Motor neuron (in vitro differentiated cells): ENCODE measurements around the gene SMAD3. TPM values are rescaled to one million over a fixed set of nuclear protein-coding genes. Genes with fewer than 3 reads are reported as not detected.

Source experiments
- ATAC-seq, 8 experiments: fragments of 200-7000 bp; cut with Tn5 transposase; replicated peaks in 6 of 8; 2 replicates each; pipeline ENCODE4 v1.8.0; 2021; ENCODE audit warnings: mild to moderate bottlenecking in 8 of 8, moderate library complexity in 8 of 8
- H3K27ac ChIP-seq, 2 donors: fragments of 250-450 bp; sonication (Bioruptor Pico); 2 replicates each; pipeline ENCODE4 v1.9.0; 2021; ENCODE audit warnings: antibody characterized with exemption in 2 of 2, mild to moderate bottlenecking in 2 of 2, moderate library complexity in 1 of 2
- H3K4me1 ChIP-seq, 2 donors: fragments of 250-450 bp; sonication (Bioruptor Pico); replicated peaks in 1 of 2; 2 replicates each; pipeline ENCODE4 v1.6.1; 2021; ENCODE audit warnings: antibody characterized with exemption in 2 of 2, mild to moderate bottlenecking in 2 of 2, moderate library complexity in 1 of 2
- H3K4me3 ChIP-seq, 5 donors: fragments of 250-450 bp; sonication (Bioruptor Pico); 2 replicates each; pipeline ENCODE4 v1.9.0; 2021; ENCODE audit warnings: antibody characterized with exemption in 5 of 5, mild to moderate bottlenecking in 5 of 5, moderate library complexity in 4 of 5
- WGBS, 10 experiments: fragments of 450-650 bp; shearing (Covaris generic); methylation state at CpG; one replicate each; pipeline ENCODE4 v1.0.0; 2022; 5-methylcytosine and 5-hydroxymethylcytosine counted together
- in situ Hi-C, 9 experiments: fragments of 400-800 bp; cut with MboI; loops; one replicate each; pipeline ENCODE4 v1.15.0; 2021; ENCODE audit warnings: low sequenced_read_pairs in 9 of 9, low pct_unique_long_range_greater_than_20kb in 2 of 9; ENCODE audit not compliant: unreplicated experiment in 9 of 9
- total RNA-seq, 8 experiments: library from RNA; unstranded; fragments of 300-600 nt; gene quantifications; 2 replicates each; pipeline versions ENCODE4 v1.2.3 to v1.2.4, GENCODE V29; 2022

Gene SMAD3
- total RNA-seq, 8 experiments from 2014 or later = 4.4 to 57.9 (median 13.9) TPM

DNA sequence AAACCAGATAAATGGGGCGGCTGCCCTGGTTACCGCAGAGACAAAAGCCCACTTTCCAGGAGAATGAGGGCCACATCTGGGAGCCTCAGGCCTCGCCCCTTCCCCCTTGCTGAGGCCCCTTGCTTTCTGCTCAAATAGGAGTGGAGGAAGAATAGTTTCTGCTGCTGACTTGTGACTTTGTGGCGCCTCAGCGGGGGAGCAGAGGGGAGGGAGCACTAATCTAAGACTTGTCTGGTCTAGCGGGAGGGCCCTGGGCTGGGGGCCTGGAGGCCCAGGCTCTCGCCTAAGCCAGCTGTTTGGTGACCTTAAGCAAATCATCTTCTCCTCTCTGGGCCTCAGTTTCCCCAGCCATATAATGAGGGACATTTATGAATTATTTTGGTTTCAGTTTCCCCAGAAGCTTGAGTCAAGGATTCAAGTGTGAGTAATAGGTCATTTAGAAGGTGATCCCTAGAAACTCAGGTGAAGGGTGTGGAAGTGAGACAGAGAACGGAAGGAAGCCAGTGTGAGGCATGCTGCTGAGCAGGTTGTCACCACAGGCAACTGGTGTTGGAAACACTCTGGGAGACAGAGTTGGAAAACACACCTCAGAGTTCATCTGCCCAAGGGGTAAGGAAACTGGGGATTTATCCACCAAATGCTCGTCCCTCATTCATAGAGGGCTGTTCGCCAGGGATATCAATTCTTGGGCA lies 25.9 kb upstream of the SMAD3 start:
- ATAC-seq = peak in 5 of 8 experiments; percentile 72 to 85 (median 78)
- Histone ChIP-seq H3K4me3 (no peak overlapping the region), H3K4me1 (peaks cover 34 to 38% of the 10 kb centered on the region in 2 donors), H3K27ac (peak overlapping the region in 1 of 2 donors; percentile 61)
- in situ Hi-C loops = no loop called here
- 0 to 100% (median 51%) methylated on average over 1 to 9 of the region's 10 CpGs; no CpG with 5 or more reads in 1 of the 10 experiments for WGBS, 10 experiments

DNA sequence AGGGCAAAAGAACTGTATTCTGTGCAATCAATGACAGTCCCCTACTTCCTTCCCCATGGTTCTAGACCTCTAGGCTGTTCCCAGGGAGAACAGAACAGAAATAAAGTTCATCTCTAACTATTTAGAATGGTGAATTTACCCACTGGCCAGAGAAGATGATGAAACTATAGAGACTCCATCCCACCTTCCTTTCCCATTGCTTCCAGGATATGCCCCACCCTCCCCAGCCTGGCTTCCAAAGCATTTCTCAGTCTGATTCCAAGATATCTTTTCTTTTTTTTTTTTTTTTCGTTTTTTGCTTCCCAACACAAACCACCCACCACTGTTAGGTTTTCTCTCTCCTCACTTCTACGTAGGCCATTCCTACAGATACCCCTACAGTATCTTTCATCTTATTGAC lies 25.1 kb upstream of the SMAD3 start:
- no peak overlapping the region for H3K27ac ChIP-seq
- H3K4me1 ChIP-seq = peaks cover 34 to 38% of the 10 kb centered on the region in 2 donors
- no peak for ATAC-seq
- 53 to 100% (median 66%) methylated on average over 1 to 2 of the region's 2 CpGs; no CpG with 5 or more reads in 2 of the 10 experiments for WGBS, 10 experiments
- no peak overlapping the region for H3K4me3 ChIP-seq
- in situ Hi-C loops = no loop called here

DNA sequence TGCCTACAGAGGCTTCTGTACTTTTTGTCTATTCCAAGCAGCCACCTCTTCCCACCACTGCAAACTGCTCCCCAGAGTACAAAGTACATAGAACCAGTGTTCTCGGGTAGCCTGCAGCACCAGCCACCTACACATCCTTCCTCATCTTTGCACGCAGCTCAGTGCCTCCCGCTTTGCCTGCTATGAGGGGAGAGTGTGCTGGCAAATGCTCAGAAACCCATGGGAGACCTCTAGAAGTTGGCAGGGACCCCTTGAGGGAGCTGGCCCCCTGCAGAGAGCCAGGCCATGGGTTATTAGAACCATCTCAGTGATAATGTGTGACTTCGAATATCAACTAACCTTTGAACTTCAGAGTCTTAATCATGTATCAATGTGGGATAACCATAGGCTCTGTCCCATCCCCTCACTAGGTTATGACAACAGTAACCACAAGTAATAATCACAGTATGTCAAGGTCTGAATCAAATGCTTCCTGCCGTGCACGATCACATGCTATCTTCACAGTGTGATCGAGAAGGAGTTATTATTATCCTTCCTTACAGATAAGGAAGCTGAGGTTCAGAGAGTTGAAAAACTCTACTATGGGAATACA lies 22.8 kb upstream of the SMAD3 start:
- ATAC-seq = no peak
- no peak overlapping the region for H3K27ac ChIP-seq
- H3K4me3 ChIP-seq = no peak overlapping the region
- peaks cover 27 to 31% of the 10 kb centered on the region in 2 donors for H3K4me1 ChIP-seq
- WGBS, 10 experiments = 40 to 100% (median 84%) methylated on average over 1 to 7 of the region's 7 CpGs; no CpG with 5 or more reads in 2 of the 10 experiments
- in situ Hi-C loops = no loop called here

- in situ Hi-C loops = no loop called here
- Histone ChIP-seq H3K4me1 (peaks cover 11 to 23% of the 10 kb centered on the region in 2 donors), H3K4me3 (no peak overlapping the region), H3K27ac (no peak overlapping the region)
- peak in 3 of 8 experiments; percentile 8 to 53 (median 15) for ATAC-seq
- WGBS, 10 experiments = 31 to 100% (median 68%) methylated on average over 1 to 9 of the region's 13 CpGs; no CpG with 5 or more reads in 2 of the 10 experiments
Observed at GRCh38 chr15:67043939-67044771, 21.2 kb upstream of the SMAD3 start.

- 17 to 80% (median 67%) methylated on average over 1 of the region's 1 CpG; no CpG with 5 or more reads in 5 of the 10 experiments for WGBS, 10 experiments
- Histone ChIP-seq H3K4me3 (no peak overlapping the region), H3K4me1 (peaks cover 1 to 18% of the 10 kb centered on the region in 2 donors), H3K27ac (no peak overlapping the region)
- in situ Hi-C loops = no loop called here
- peak in 1 of 8 experiments; percentile 4 for ATAC-seq
Observed at GRCh38 chr15:67047149-67047661, 18.2 kb upstream of the SMAD3 start.

DNA sequence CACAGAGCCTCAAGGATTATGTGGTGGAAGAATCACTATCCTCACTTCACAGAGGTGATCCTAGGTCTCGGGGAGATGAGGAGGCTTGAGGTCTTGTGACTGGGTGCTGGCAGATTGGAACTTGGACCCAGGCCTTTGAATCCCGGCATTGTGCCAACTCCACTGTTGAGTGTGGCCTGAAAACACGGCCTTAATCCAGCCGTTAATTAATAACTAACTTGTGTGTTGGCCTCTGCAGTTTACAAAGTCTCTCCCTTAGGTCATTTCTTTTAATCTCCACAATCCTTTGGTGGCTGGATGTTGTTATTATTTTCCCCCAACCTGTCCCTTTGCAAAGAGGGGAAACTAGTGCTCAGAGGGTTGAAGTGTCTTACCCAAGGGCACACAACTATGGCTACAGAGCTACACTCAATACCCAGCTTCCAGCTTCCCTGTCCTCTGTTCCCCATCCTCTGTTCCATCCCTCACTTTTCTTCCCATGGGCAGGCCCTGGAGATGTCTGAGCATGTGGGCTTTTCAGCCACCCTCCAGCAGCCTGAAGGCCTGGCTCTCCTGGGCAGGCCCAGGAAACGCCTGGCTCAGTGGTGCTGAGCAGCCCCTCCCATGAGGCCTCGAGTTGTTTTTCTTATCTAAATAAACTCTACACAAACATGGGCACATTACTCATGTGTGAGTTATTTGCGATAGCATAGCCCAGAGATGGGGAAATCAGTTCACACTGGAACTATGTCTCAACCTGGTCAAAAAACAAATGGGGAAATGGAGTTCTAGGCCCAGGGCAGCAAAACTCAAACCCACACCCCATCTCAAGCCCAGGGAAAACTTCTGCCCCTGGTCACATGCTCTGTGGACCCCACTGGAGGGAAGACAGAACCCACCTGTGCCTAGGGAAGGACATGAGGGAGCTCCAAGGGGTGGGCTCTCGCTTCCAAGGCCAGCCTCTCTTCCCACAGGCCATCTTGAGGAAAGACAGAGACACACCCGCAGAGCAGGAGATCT lies 16.8 kb upstream of the SMAD3 start:
- WGBS, 10 experiments = 56 to 100% (median 80%) methylated on average over 1 to 6 of the region's 9 CpGs; no CpG with 5 or more reads in 3 of the 10 experiments
- ATAC-seq = peak in 4 of 8 experiments; percentile 9 to 89 (median 75)
- in situ Hi-C loops = no loop called here
- Histone ChIP-seq H3K27ac (no peak overlapping the region), H3K4me1 (peaks cover 0 to 13% of the 10 kb centered on the region in 2 donors), H3K4me3 (no peak overlapping the region)

- H3K4me1 ChIP-seq = peaks cover 0 to 13% of the 10 kb centered on the region in 2 donors
- 0 to 100% (median 71%) methylated on average over 1 to 6 of the region's 6 CpGs; no CpG with 5 or more reads in 4 of the 10 experiments for WGBS, 10 experiments
- H3K4me3 ChIP-seq = no peak overlapping the region
- in situ Hi-C loops = no loop called here
- peak; percentile 33 to 76 (median 46) for ATAC-seq
- no peak overlapping the region for H3K27ac ChIP-seq
Observed at GRCh38 chr15:67049351-67050044, 15.9 kb upstream of the SMAD3 start.

- peak in 5 of 8 experiments; percentile 5 to 62 (median 35) for ATAC-seq
- 88% methylated on average over 3 of the region's 3 CpGs; no CpG with 5 or more reads in 9 of the 10 experiments for WGBS, 10 experiments
- peaks cover 0 to 13% of the 10 kb centered on the region in 2 donors for H3K4me1 ChIP-seq
- in situ Hi-C loops = no loop called here
- H3K27ac ChIP-seq = no peak overlapping the region
- no peak overlapping the region for H3K4me3 ChIP-seq
Observed at GRCh38 chr15:67050062-67050461, 15.3 kb upstream of the SMAD3 start.

GRCh38 chr15:67050522-67051087 lies 14.8 kb upstream of the SMAD3 start:
- no peak overlapping the region for H3K27ac ChIP-seq
- in situ Hi-C loops = no loop called here
- no peak overlapping the region for H3K4me3 ChIP-seq
- H3K4me1 ChIP-seq = peaks cover 0 to 13% of the 10 kb centered on the region in 2 donors
- 0 to 83% (median 25%) methylated on average over 1 to 3 of the region's 5 CpGs for WGBS, 10 experiments
- no peak for ATAC-seq

GRCh38 chr15:67051088-67052045 lies 14.0 kb upstream of the SMAD3 start:
- peak in 1 of 8 experiments; percentile 56 for ATAC-seq
- in situ Hi-C loops = no loop called here
- Histone ChIP-seq H3K4me3 (no peak overlapping the region), H3K27ac (no peak overlapping the region), H3K4me1 (peaks cover 0 to 13% of the 10 kb centered on the region in 2 donors)
- 77 to 100% (median 98%) methylated on average over 1 to 4 of the region's 6 CpGs; no CpG with 5 or more reads in 1 of the 10 experiments for WGBS, 10 experiments
